ENCODE measurements around the gene C4BPB.

C4BPB gene

DNA sequence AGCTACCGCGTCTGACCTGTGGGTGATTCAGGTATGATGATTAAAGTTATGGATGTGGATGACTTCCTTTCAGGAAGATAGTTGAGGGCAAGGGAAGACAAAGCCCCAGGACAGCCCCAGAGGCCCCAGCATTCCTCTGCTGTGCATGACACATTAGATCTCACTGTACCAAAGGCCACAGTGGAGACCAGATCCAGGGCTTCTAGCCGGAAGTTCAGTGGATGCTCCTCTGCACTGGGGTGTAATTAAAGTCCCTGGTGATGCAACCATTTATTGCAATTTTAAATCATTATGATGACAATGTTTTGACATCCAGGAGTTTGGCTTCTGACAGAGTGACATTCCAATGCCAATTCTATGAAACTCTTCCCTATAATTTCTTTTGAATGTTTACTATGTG lies 20.3 kb downstream of the C4BPB start:
- Histone ChIP-seq H3K27me3 (ENCODE audit: low read depth) (no peaks in the 10 kb centered on the region), H3K4me3 (no peak overlapping the region), H3K36me3 (replicated peaks) (no peaks in the 10 kb centered on the region), H3K9me3 (no peaks in the 10 kb centered on the region), H3K4me1 (no peaks in the 10 kb centered on the region)
- no peak for DNase-seq (ENCODE audit: low spot score in 2 of 2)
- in situ Hi-C loops (cut with MboI; ENCODE audit: low sequenced_read_pairs), result no loop called here

DNA sequence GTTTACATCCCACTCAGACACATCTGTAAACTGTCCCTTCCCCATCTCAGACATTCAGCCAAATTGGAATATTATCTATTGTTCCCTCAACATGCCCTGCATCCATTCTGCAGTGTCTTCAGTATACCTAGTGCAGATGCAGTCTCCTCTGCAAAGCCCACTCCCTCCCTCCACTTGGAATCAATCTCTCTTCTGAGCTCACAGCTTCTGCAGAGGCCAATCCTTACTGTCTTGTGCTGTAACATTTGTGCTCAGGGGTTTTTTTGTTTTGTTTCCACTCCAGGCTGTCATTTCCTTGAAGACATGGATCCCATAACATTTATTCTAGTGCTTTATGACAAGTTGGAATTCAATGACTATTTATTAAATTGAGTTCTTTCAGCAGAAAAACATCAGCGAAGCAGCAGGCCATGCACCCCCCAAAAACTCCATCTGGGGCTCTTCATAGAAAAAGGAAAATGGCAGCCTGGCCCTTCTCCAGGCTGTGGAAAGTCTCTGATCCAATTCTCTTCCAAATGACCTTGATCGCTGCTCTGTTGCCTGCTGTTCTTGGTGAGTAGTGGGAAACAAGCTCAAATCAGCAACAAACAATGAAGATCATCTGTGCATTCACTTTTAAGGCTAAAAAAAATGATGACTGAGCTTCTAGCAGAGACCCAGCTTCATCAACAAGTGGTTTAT lies 24.1 kb downstream of the C4BPB start:
- H3K4me1 ChIP-seq, result no peaks in the 10 kb centered on the region
- no peaks in the 10 kb centered on the region for H3K9me3 ChIP-seq
- no peak for DNase-seq (ENCODE audit: low spot score in 2 of 2)
- H3K36me3 ChIP-seq (replicated peaks), result no peaks in the 10 kb centered on the region
- no peaks in the 10 kb centered on the region for H3K27me3 ChIP-seq (ENCODE audit: low read depth)
- H3K4me3 ChIP-seq, result no peak overlapping the region
- in situ Hi-C loops (cut with MboI; ENCODE audit: low sequenced_read_pairs), result no loop called here

GRCh38 chr1:207115269-207115668 lies 26.6 kb downstream of the C4BPB start:
- no peaks in the 10 kb centered on the region for H3K36me3 ChIP-seq (replicated peaks)
- in situ Hi-C loops (cut with MboI; ENCODE audit: low sequenced_read_pairs), result no loop called here
- H3K4me3 ChIP-seq, result no peak overlapping the region
- H3K9me3 ChIP-seq, result no peaks in the 10 kb centered on the region
- H3K27me3 ChIP-seq (ENCODE audit: low read depth), result no peaks in the 10 kb centered on the region
- H3K4me1 ChIP-seq, result no peaks in the 10 kb centered on the region
- no peak for DNase-seq (ENCODE audit: low spot score in 2 of 2)

DNA sequence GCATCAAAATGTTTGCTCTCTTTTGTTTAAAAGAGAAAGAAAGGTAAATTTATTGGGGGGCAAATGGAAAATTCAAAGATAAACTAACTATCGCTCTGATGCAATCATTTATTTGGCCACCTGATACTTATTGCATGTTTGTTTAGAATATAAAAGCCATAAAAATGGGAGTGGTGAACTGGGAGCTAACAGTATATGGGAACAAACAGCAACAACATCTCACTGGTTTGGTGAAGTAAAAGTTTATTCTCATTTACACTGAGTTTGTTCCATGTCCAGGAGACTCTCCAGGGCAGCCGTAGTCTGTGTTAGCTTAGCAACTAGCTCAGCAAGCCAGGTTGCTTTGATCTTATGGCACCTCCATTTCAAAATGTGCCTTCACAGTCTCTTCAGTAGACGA lies 35.7 kb downstream of the C4BPB start:
- Histone ChIP-seq H3K27me3 (ENCODE audit: low read depth) (no peaks in the 10 kb centered on the region), H3K4me3 (no peak overlapping the region), H3K36me3 (replicated peaks) (no peaks in the 10 kb centered on the region), H3K4me1 (no peaks in the 10 kb centered on the region), H3K9me3 (no peaks in the 10 kb centered on the region)
- no peak for DNase-seq (ENCODE audit: low spot score in 2 of 2)
- in situ Hi-C loops (cut with MboI; ENCODE audit: low sequenced_read_pairs), result no loop called here

DNA sequence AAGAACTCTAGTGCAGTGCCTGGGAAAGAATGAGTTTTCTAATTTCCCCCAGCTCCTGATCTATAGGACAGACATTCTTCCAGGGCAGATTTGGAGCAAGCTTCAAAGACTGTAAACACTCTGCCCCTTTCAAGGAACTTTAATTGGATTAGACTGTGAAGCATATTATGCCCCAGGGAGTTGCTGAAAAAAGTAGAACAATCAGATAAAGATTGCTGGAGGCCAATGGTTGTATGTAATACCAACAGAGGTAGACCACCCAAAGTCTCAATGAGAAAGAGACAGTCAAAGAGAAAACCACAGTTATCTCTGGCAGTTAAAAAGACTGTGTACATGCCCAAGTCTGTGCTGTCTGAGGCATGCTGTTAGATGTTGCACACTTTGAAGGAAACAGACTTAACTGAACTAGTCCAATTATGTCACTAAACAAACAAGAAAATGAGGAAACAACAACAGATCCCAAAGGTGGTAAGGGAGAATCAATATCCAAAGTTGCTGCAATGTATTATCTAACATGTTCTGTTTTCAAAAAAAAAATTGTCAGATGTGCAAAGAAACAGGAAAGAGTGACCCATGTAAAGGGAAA lies 39.8 kb downstream of the C4BPB start:
- Histone ChIP-seq H3K36me3 (replicated peaks) (no peaks in the 10 kb centered on the region), H3K4me1 (no peaks in the 10 kb centered on the region), H3K27me3 (ENCODE audit: low read depth) (no peaks in the 10 kb centered on the region; the same call in 1 of the 2 replicates), H3K9me3 (no peaks in the 10 kb centered on the region), H3K4me3 (no peak overlapping the region)
- no peak for DNase-seq (ENCODE audit: low spot score in 2 of 2)
- in situ Hi-C loops (cut with MboI; ENCODE audit: low sequenced_read_pairs), result no loop called here

- Histone ChIP-seq H3K4me1 (no peaks in the 10 kb centered on the region), H3K27me3 (ENCODE audit: low read depth) (no peaks in the 10 kb centered on the region; the same call in 1 of the 2 replicates), H3K36me3 (replicated peaks) (no peaks in the 10 kb centered on the region), H3K4me3 (no peak overlapping the region), H3K9me3 (no peaks in the 10 kb centered on the region)
- no peak for DNase-seq (ENCODE audit: low spot score in 2 of 2)
- in situ Hi-C loops (cut with MboI; ENCODE audit: low sequenced_read_pairs), result no loop called here
Observed at GRCh38 chr1:207129053-207129452, 40.4 kb downstream of the C4BPB start.

DNA sequence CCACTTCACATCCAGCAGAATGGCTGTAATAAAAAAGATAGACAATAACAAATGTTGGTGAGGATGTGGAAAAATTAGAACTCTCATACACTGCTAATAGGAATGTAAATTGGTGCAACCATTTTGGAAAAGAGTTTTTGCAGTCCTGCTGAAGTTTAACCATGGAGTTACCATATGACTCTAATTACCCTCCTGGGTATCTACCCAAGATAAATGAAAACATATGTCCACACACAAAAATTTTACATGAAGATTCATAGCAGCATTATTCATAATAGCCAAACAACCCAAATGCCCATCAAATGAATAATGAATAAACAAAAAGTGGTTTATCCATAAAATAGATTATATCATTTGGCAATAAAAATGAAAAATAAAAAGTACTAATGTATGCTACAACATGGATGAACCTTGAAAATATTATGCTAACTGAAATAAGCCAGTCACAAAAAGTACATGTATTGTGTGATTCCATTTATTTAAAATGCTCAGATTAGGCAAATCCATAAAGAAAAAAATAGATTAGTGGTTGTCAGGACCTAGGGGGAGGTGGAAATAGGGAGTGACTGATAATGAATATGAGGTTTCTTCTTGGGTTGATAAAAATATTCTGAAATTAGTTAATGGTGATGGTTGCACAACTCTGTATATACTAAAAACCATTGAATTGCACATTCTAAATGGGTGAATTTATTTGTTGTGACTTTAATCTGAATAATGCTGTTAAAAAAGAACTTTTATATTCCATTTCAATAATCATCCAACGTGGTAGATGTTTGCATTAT lies 41.8 kb downstream of the C4BPB start:
- H3K36me3 ChIP-seq (replicated peaks), result no peaks in the 10 kb centered on the region
- in situ Hi-C loops (cut with MboI; ENCODE audit: low sequenced_read_pairs), result no loop called here
- no peaks in the 10 kb centered on the region for H3K4me1 ChIP-seq
- no peaks in the 10 kb centered on the region for H3K9me3 ChIP-seq
- no peaks in the 10 kb centered on the region; the same call in 1 of the 2 replicates for H3K27me3 ChIP-seq (ENCODE audit: low read depth)
- no peak for DNase-seq (ENCODE audit: low spot score in 2 of 2)
- no peak overlapping the region for H3K4me3 ChIP-seq

DNA sequence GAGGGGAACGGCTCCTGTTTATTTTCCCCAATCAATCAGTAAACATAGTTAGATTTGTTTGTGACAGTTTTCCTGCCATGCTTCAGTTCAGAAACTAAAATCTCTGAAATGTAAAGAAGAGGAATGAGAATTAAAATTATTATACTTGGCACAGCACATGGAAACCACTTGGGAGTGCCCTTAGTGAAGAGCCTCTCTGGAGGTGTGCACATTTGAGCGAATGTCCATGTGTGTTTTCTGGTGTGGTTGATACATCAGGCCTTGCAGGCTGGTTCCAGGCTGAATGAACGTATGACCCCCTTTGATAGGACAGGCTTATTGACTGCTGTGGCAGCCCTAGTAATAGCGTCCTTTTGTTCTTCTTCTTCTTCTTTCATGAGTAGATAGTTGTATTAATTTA lies 42.5 kb downstream of the C4BPB start:
- H3K4me1 ChIP-seq, result no peaks in the 10 kb centered on the region
- in situ Hi-C loops (cut with MboI; ENCODE audit: low sequenced_read_pairs), result no loop called here
- H3K36me3 ChIP-seq (replicated peaks), result no peaks in the 10 kb centered on the region
- H3K4me3 ChIP-seq, result no peak overlapping the region
- DNase-seq (ENCODE audit: low spot score in 2 of 2), result no peak
- H3K27me3 ChIP-seq (ENCODE audit: low read depth), result no peaks in the 10 kb centered on the region; the same call in 1 of the 2 replicates
- no peaks in the 10 kb centered on the region for H3K9me3 ChIP-seq

DNA sequence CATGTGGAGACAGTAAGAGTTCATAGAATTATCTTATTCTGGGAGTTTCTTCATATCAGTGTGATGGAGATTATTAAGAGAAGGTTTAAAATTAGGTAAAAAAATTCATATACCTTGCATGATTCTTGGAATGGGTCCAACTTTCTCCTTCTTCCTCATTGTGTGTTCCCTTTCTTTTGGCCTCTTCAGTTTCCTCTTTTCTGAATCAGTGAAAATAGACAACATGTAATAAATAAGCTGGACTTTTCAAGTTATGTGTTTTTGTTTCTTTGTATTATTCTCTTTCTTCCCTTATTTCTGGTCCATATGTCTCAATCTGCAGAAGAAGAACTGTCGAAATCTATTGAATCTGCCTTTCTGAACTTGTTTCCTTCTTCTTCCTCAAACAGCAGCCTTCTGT lies 45.9 kb downstream of the C4BPB start:
- DNase-seq (ENCODE audit: low spot score in 2 of 2), result no peak
- Histone ChIP-seq H3K4me3 (no peak overlapping the region), H3K36me3 (replicated peaks) (no peaks in the 10 kb centered on the region), H3K9me3 (no peaks in the 10 kb centered on the region), H3K27me3 (ENCODE audit: low read depth) (no peaks in the 10 kb centered on the region; the same call in 1 of the 2 replicates), H3K4me1 (no peaks in the 10 kb centered on the region)
- in situ Hi-C loops (cut with MboI; ENCODE audit: low sequenced_read_pairs), result no loop called here

- Histone ChIP-seq H3K9me3 (no peaks in the 10 kb centered on the region), H3K4me1 (no peaks in the 10 kb centered on the region), H3K36me3 (replicated peaks) (no peaks in the 10 kb centered on the region), H3K27me3 (ENCODE audit: low read depth) (no peaks in the 10 kb centered on the region), H3K4me3 (no peak overlapping the region)
- no peak for DNase-seq (ENCODE audit: low spot score in 2 of 2)
- in situ Hi-C loops (cut with MboI; ENCODE audit: low sequenced_read_pairs), result no loop called here
Observed at GRCh38 chr1:207139616-207140015, 51.0 kb downstream of the C4BPB start.

DNA sequence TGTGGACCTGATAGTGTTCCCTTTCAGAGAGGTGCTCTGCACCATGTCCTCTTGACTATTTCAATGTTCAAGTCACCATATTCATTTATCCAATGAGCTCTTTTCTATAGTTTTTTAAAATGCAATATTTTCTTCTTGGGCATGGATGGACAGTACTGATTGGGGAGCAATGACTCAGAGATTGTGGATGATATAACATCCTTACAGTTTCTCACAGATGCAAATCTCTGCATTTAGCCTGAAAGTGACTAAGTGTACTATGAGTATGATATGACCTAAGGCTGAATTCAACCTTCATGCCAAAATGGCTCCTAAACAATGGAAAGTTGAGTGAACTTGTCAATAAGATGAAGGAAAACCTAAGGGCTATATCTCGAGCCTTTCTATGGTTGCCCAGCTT lies 51.9 kb downstream of the C4BPB start:
- no peak for DNase-seq (ENCODE audit: low spot score in 2 of 2)
- no peak overlapping the region for H3K4me3 ChIP-seq
- H3K4me1 ChIP-seq, result no peaks in the 10 kb centered on the region
- in situ Hi-C loops (cut with MboI; ENCODE audit: low sequenced_read_pairs), result no loop called here
- no peaks in the 10 kb centered on the region for H3K27me3 ChIP-seq (ENCODE audit: low read depth)
- no peaks in the 10 kb centered on the region for H3K36me3 ChIP-seq (replicated peaks)
- no peaks in the 10 kb centered on the region for H3K9me3 ChIP-seq

DNA sequence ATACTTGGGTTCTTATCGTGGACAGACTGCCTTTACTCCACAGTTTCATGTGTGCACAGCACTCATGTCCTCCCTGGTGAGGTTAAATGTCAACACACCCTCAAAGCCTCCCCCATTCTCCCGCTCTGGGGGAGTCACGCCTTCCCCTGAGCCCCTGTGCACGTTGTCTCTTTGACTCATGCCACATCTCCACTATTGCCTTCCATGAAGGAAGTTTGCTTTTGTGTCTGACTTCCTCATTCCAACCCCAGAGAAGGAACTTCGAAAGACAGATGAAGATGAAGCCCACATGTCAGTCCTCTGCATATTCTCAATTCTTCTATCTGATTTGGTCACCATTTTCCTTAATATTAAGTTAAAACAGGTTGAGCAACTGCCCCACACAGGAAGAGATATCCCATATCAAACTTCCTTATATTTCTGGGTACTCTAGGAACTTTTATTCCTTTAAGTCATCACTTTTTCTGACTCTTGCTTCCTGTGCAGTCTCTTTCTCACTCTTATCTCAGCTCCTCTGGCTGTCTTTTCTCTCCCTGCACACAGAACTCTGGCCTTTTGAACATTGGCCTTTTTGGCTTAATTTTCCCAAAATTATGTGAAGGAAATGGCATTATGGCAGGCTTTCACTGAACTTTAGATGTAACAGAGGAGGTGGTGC lies 56.9 kb downstream of the C4BPB start:
- Histone ChIP-seq H3K27me3 (ENCODE audit: low read depth) (no peaks in the 10 kb centered on the region), H3K4me3 (no peak overlapping the region), H3K36me3 (replicated peaks) (no peaks in the 10 kb centered on the region), H3K4me1 (no peaks in the 10 kb centered on the region), H3K9me3 (no peaks in the 10 kb centered on the region)
- in situ Hi-C loops (cut with MboI; ENCODE audit: low sequenced_read_pairs), result no loop called here
- no peak for DNase-seq (ENCODE audit: low spot score in 2 of 2)
